ENCODE measurements around the gene VEGFD.

DNA sequence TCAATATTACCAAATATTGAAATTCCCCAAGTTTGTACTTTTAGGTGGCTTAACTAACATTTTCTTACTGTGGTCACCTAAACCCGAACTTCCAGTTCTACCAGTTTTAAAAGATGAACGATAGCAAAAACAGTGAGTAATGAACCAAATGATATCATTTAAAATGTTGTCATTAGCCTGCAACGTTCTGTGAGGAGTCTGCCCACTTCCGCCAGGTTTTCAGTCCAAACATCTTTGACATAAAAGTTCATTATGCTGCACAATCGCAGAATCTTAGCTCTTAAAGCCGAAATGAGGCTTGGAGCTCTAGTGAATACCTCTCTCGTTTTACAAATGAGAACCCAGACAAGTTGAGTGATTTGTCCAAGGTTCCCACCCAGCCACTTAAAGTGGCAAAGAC lies 49.7 kb downstream of the VEGFD start:
- TF ChIP-seq POLR2AphosphoS5 (IDR thresholded peaks at IDR 0.05; ENCODE audit: insufficient read depth, low read depth, low read length): no peak
- no peak for TF ChIP-seq CTCF (IDR thresholded peaks at IDR 0.05; ENCODE audit: extremely low read depth in 1 of 2, insufficient read depth in 1 of 2, low read depth in 1 of 2, low read length in 2 of 2)
- no peak for TF ChIP-seq POLR2A (IDR thresholded peaks at IDR 0.05; ENCODE audit: low read depth, low read length)
